ENCODE data around the gene SHPK.

SHPK gene

DNA sequence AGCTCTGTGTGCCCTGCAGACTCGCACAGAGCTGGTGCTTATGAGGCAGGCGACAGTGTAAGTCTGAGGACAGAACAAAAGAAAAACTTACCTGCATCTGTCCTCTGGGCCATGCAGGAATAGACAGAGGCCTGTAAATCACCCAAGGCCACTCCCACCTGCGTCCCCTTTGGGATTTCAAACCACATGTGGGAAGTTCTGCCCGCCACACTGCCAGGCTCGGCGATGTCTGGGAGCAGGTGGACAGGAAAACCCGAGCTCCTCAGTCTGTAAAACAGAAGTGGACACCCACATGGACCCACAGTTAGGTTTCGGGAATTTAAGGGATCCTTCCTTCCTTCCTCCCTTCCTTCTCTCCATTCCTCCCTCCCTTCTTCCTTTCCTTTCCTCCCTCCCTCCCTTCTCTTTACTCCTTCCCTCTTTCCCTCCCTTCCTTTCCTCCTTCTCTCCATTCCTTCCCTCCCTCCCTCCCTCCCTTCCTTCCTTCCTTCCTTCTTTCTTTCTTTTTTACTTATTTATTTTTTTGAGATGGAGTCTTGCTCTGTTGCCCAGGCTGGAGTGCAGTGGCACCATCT lies 14.8 kb downstream of the SHPK start:
- no peaks in the 10 kb centered on the region for H3K9me3 ChIP-seq (ENCODE audit: insufficient read depth, low read length)
- no peak overlapping the region for H3K4me3 ChIP-seq (ENCODE audit: low read length)
- H3K27me3 ChIP-seq (ENCODE audit: low read depth, low read length): no peaks in the 10 kb centered on the region
- no peak overlapping the region for H3K27ac ChIP-seq (ENCODE audit: low read length)
- H3K79me2 ChIP-seq (ENCODE audit: low read length): no peaks in the 10 kb centered on the region
- H4K20me1 ChIP-seq (ENCODE audit: insufficient read depth, low read length): no peaks in the 10 kb centered on the region
- TF ChIP-seq EZH2phosphoT487 (IDR thresholded peaks at IDR 0.05; ENCODE audit: low read depth): no peak
- TF ChIP-seq, protein P1, sequence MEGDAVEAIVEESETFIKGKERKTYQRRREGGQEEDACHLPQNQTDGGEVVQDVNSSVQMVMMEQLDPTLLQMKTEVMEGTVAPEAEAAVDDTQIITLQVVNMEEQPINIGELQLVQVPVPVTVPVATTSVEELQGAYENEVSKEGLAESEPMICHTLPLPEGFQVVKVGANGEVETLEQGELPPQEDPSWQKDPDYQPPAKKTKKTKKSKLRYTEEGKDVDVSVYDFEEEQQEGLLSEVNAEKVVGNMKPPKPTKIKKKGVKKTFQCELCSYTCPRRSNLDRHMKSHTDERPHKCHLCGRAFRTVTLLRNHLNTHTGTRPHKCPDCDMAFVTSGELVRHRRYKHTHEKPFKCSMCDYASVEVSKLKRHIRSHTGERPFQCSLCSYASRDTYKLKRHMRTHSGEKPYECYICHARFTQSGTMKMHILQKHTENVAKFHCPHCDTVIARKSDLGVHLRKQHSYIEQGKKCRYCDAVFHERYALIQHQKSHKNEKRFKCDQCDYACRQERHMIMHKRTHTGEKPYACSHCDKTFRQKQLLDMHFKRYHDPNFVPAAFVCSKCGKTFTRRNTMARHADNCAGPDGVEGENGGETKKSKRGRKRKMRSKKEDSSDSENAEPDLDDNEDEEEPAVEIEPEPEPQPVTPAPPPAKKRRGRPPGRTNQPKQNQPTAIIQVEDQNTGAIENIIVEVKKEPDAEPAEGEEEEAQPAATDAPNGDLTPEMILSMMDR (IDR thresholded peaks at IDR 0.05; ENCODE audit: low read depth, low read length): no peak
- no peak overlapping the region for H3K9ac ChIP-seq (ENCODE audit: low read length)
- H3K4me1 ChIP-seq (ENCODE audit: low read length): no peaks in the 10 kb centered on the region
- H2AFZ ChIP-seq (ENCODE audit: low read depth, low read length): no peak overlapping the region
- no peak overlapping the region for H3K4me2 ChIP-seq (ENCODE audit: low read length)
- no peaks in the 10 kb centered on the region for H3K36me3 ChIP-seq (replicated peaks; ENCODE audit: low read depth, low read length)

DNA sequence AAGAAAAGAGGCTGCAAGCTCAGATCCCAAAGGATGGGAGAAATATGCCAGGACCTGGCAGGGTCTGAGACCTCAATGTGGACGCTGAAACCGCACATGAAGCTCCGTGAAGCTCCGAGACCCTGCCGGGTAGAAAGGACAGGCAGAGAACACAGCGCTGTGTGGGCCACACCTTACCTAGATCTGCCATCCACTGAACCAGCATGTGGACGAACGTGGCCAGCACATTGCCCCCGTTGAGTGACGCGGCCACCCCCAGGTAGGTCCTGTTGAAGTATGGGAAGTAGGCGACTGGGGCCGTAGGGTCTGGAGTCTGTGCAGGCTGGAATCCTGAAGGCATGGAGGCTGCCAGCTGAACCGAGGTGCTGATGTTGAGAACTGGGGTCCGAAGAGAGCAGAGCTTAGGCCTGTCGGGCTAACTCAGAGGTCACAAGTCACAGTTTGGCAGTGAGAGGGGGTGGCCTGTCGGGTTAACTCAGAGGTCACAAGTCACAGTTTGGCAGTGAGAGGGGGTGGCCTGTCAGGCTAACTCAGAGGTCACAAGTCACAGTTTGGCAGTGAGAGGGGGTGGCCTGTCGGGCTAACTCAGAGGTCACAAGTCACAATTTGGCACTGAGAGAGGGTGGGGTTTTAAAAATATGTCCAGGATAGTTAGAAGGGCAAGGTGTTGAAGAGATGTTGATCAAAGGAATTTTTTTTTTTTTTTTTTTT lies 20.7 kb downstream of the SHPK start:
- peaks cover 3% of the 10 kb centered on the region for H3K36me3 ChIP-seq (replicated peaks; ENCODE audit: low read depth, low read length)
- no peaks in the 10 kb centered on the region for H3K4me1 ChIP-seq (ENCODE audit: low read length)
- H3K27ac ChIP-seq (ENCODE audit: low read length): no peak overlapping the region
- H3K9me3 ChIP-seq (ENCODE audit: insufficient read depth, low read length): no peaks in the 10 kb centered on the region
- H3K9ac ChIP-seq (ENCODE audit: low read length): no peak overlapping the region
- H4K20me1 ChIP-seq (ENCODE audit: insufficient read depth, low read length): no peaks in the 10 kb centered on the region
- no peak for TF ChIP-seq EZH2phosphoT487 (IDR thresholded peaks at IDR 0.05; ENCODE audit: low read depth)
- TF ChIP-seq, protein P1 (IDR thresholded peaks at IDR 0.05; ENCODE audit: low read depth, low read length): no peak
- no peaks in the 10 kb centered on the region for H3K27me3 ChIP-seq (ENCODE audit: low read depth, low read length)
- H2AFZ ChIP-seq (ENCODE audit: low read depth, low read length): no peak overlapping the region
- H3K79me2 ChIP-seq (ENCODE audit: low read length): no peaks in the 10 kb centered on the region
- no peak overlapping the region for H3K4me3 ChIP-seq (ENCODE audit: low read length)
- H3K4me2 ChIP-seq (ENCODE audit: low read length): no peak overlapping the region

DNA sequence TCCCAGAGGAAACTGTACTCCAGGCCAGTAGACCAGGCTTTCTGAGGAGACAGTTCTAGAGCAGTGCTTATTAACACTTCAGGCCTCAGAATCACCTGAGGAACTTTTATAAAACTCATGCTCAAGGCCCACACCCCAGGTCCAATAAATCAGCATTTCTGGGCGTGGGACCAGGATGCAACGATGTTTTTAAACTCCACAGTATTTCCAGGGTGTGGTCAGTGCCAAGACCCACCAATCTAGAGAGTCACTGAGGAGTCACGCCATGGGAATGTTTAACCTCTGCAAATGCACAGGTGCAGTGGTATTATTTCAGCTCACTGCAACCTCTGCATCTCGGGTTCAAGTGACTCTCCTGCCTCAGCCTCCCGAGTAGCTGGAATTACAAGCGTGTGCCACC lies 22.9 kb downstream of the SHPK start:
- no peaks in the 10 kb centered on the region for H3K27me3 ChIP-seq (ENCODE audit: low read depth, low read length)
- H3K36me3 ChIP-seq (replicated peaks; ENCODE audit: low read depth, low read length): peaks cover 3% of the 10 kb centered on the region
- H3K79me2 ChIP-seq (ENCODE audit: low read length): no peaks in the 10 kb centered on the region
- no peaks in the 10 kb centered on the region for H3K9me3 ChIP-seq (ENCODE audit: insufficient read depth, low read length)
- no peak overlapping the region for H3K9ac ChIP-seq (ENCODE audit: low read length)
- no peak for TF ChIP-seq EZH2phosphoT487 (IDR thresholded peaks at IDR 0.05; ENCODE audit: low read depth)
- TF ChIP-seq, protein P1 (IDR thresholded peaks at IDR 0.05; ENCODE audit: low read depth, low read length): no peak
- no peak overlapping the region for H3K4me2 ChIP-seq (ENCODE audit: low read length)
- no peaks in the 10 kb centered on the region for H3K4me1 ChIP-seq (ENCODE audit: low read length)
- no peak overlapping the region for H2AFZ ChIP-seq (ENCODE audit: low read depth, low read length)
- no peaks in the 10 kb centered on the region for H4K20me1 ChIP-seq (ENCODE audit: insufficient read depth, low read length)
- H3K4me3 ChIP-seq (ENCODE audit: low read length): no peak overlapping the region
- no peak overlapping the region for H3K27ac ChIP-seq (ENCODE audit: low read length)

DNA sequence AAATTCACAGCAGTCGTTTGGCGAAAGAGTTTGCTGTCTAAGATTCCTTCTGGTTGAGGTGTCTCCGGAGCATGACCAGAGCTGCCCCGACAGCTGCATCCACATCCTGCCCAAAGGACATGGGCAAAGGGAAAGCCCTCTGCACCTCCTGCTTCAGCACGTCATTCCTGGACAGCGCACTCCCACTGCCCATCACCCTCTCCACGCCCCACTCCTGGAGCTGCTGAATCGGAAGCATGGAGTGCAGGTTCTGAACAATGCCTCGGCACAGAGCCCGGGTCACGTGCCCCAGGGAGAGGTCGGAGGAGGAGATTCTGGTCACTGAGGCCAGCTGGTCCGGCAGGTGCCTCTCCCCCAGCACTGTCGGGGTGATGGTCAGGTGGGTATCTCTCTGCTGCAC lies 25.5 kb downstream of the SHPK start:
- peaks cover 3% of the 10 kb centered on the region for H3K36me3 ChIP-seq (replicated peaks; ENCODE audit: low read depth, low read length)
- no peak overlapping the region for H3K4me3 ChIP-seq (ENCODE audit: low read length)
- no peak overlapping the region for H2AFZ ChIP-seq (ENCODE audit: low read depth, low read length)
- no peak for TF ChIP-seq EZH2phosphoT487 (IDR thresholded peaks at IDR 0.05; ENCODE audit: low read depth)
- no peaks in the 10 kb centered on the region for H3K9me3 ChIP-seq (ENCODE audit: insufficient read depth, low read length)
- H3K4me1 ChIP-seq (ENCODE audit: low read length): no peaks in the 10 kb centered on the region
- no peak overlapping the region for H3K9ac ChIP-seq (ENCODE audit: low read length)
- no peaks in the 10 kb centered on the region for H3K79me2 ChIP-seq (ENCODE audit: low read length)
- H4K20me1 ChIP-seq (ENCODE audit: insufficient read depth, low read length): no peaks in the 10 kb centered on the region
- H3K4me2 ChIP-seq (ENCODE audit: low read length): no peak overlapping the region
- no peak overlapping the region for H3K27ac ChIP-seq (ENCODE audit: low read length)
- no peaks in the 10 kb centered on the region for H3K27me3 ChIP-seq (ENCODE audit: low read depth, low read length)

Measured in OCI-LY3 (cell line).